Measurements from ENCODE around the gene SMIM9. TPM values are rescaled to one million over a fixed set of nuclear protein-coding genes. Genes with fewer than 3 reads are reported as not detected.

The SMIM9 gene
- total and polyA plus RNA-seq, 9 donors, result not detected

DNA sequence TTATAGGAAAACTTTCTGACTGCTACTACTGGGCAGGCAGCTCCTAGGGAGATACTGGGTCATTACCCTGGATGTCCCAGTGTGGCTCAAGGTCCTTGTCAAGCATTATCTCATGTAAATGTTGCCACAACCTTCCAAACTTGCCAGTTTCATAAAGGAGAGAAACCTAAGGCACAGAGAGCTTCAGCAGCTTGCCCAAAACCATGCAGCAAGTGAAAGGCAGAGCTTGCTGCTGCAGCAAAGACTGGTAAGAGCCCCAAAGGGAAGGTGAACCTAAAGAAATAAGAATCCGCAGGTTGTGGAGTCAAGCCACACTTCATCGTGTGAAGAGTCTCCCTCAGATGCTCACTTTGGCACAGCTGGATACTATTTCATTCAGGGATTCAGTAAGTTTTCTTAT lies 31.5 kb downstream of the SMIM9 start:
- WGBS (ENCODE audit: insufficient coverage), result 67% methylated on average over 2 of the region's 2 CpGs
- Histone ChIP-seq H3K4me3 (ENCODE audit: low read length) (no peak overlapping the region), H3K27ac (ENCODE audit: low read length) (no peak overlapping the region)

DNA sequence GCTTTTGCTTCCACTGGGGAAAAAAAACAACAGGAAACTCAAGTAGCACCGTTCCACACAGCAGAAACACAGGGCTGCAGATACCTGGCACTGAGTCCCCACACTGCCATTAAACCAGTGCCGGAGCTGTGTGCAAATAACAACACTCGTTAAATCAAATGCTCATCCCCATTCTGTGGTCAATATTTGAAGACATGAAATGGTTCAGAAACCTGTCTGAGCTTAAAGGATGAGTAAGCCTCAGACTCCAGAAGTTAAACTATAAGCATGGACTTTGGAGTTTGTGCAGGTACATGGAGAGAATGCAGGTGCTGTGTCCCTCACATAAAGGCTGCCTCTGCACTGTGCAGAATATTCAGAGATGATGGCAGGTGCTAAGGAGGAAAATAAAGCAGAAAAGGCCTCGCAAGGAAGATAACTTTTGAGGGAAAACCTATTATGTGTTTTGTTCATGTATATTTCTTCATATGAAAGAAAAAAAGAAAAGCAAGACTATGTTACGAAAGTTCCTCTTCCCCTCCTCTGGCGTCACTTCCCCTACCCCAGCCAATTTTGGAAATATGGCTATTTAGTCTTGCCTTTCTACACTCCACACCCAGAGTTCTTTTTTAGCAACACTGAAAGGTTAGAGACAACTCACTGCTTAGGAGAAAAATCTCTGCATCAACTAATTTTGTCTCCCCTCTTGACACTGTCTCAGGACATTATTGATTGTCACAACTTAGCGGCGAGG lies 33.8 kb downstream of the SMIM9 start:
- WGBS (ENCODE audit: insufficient coverage), result 72% methylated on average over 3 of the region's 8 CpGs
- Histone ChIP-seq H3K4me1 (ENCODE audit: control insufficient read depth, insufficient read depth, low read length) (peaks cover 10% of the 10 kb centered on the region), H3K9me3 (replicated peaks; ENCODE audit: control insufficient read depth, low read depth, low read length) (no peaks in the 10 kb centered on the region), H3K27ac (ENCODE audit: low read length) (no peak overlapping the region), H3K27me3 (ENCODE audit: control insufficient read depth, insufficient read depth, low read length) (no peaks in the 10 kb centered on the region), H3K36me3 (ENCODE audit: control insufficient read depth, insufficient read depth, low read length) (no peaks in the 10 kb centered on the region), H3K4me3 (ENCODE audit: low read length) (no peak overlapping the region)
- peak; percentile 22 for DNase-seq

More for the DNA sequence above, 31.5 kb downstream of the SMIM9 start:
- peaks cover 5% of the 10 kb centered on the region for H3K9me3 ChIP-seq (replicated peaks; ENCODE audit: control insufficient read depth, low read depth, low read length)
- H3K4me1 ChIP-seq (ENCODE audit: control insufficient read depth, insufficient read depth, low read length), result peaks cover 15% of the 10 kb centered on the region
- no peaks in the 10 kb centered on the region for H3K36me3 ChIP-seq (ENCODE audit: control insufficient read depth, insufficient read depth, low read length)
- H3K27me3 ChIP-seq (ENCODE audit: control insufficient read depth, insufficient read depth, low read length), result no peaks in the 10 kb centered on the region
- no peak for DNase-seq

DNA sequence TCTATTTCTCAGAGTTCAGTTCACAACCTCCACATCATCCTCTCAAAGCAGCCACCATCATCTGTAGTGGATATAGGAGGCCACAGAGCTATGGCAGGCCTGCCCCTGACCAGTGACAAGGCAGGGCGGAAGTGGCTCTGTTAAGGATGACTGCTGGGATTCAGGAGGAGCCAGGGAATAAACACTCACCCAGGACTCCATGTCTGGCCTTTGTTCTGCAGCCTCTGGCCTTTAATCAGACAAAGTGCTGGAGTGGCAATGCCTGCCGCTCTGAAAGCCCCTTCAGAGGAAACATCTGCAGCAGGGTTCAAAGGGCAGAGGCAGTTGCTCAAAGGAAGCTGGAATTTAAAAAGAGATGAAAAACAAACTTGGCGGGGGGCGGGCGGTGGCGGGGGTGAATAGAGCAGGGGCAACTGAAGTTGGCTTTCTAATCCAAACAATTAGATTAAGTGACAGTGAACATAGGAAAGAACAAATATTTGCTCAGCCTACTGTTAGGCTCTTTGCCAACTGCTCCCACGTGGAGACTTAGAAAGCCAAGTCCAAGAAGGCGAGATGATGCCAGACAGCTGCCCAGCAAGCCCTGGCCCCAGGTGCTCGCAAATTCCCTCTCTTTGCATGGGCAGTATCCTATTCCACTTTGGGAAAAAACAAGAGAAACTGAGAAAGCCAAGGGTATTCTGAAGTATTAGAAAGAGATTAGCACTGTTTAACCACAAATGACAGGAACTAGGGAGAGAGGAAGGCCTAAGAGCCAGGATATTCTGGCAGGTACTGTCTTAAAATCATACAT lies 34.7 kb downstream of the SMIM9 start:
- H3K27ac ChIP-seq (ENCODE audit: low read length), result peak overlapping the region; percentile 62
- DNase-seq, result no peak
- 52% methylated on average over 9 of the region's 9 CpGs for WGBS (ENCODE audit: insufficient coverage)
- no peak overlapping the region for H3K4me3 ChIP-seq (ENCODE audit: low read length)
- H3K36me3 ChIP-seq (ENCODE audit: control insufficient read depth, insufficient read depth, low read length), result no peaks in the 10 kb centered on the region
- peaks cover 10% of the 10 kb centered on the region for H3K4me1 ChIP-seq (ENCODE audit: control insufficient read depth, insufficient read depth, low read length)
- no peaks in the 10 kb centered on the region for H3K27me3 ChIP-seq (ENCODE audit: control insufficient read depth, insufficient read depth, low read length)
- H3K9me3 ChIP-seq (replicated peaks; ENCODE audit: control insufficient read depth, low read depth, low read length), result no peaks in the 10 kb centered on the region

DNA sequence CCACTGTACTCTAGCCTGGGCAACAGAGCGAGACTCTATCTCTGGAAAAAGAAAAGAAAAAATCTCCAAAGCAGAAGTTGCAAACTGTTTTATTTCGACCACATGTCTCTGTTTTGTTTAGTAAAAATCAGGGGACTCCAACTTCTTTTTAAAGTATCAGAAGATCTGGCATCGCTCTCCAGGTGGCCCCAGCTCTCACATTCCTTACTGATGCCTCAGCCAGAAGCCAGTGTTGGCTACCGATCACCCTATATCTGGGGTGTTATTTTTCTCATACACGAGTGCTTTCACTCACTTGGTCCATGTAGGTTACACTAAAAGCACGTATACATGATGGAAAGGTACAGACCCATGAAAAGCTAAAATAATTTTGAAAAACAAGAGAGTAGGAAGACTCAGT lies 37.5 kb downstream of the SMIM9 start:
- H3K27ac ChIP-seq (ENCODE audit: low read length), result no peak overlapping the region

DNA sequence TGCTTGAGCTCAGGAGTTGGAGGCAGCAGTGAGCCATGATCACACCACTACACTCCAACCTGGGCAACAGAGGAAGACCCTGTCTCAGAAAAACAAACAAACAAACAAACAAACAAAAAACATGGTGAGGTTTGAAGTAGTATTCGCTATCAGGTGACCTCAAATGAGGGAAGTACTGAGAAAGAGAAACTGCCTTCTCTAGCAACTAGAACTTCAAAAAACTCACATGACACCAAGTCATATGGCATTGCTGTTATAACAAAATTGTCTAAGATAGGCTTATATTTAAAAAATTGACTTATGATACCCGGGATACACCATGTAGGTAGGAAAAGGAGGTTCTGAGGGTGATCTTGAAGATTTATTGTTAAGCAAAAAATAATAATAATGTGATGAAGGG lies 39.4 kb downstream of the SMIM9 start:
- no CpG with 5 or more reads among the region's 2 CpGs for WGBS (ENCODE audit: insufficient coverage)
- Histone ChIP-seq H3K36me3 (ENCODE audit: control insufficient read depth, insufficient read depth, low read length) (no peaks in the 10 kb centered on the region), H3K27ac (ENCODE audit: low read length) (no peak overlapping the region), H3K9me3 (replicated peaks; ENCODE audit: control insufficient read depth, low read depth, low read length) (no peaks in the 10 kb centered on the region), H3K4me1 (ENCODE audit: control insufficient read depth, insufficient read depth, low read length) (peaks cover 6% of the 10 kb centered on the region), H3K4me3 (ENCODE audit: low read length) (no peak overlapping the region), H3K27me3 (ENCODE audit: control insufficient read depth, insufficient read depth, low read length) (no peaks in the 10 kb centered on the region)
- DNase-seq, result peak; percentile 36

More for the DNA sequence above, 37.5 kb downstream of the SMIM9 start:
- no CpG with 5 or more reads among the region's 6 CpGs for WGBS (ENCODE audit: insufficient coverage)
- no peak for DNase-seq
- H3K27me3 ChIP-seq (ENCODE audit: control insufficient read depth, insufficient read depth, low read length), result no peaks in the 10 kb centered on the region
- H3K4me1 ChIP-seq (ENCODE audit: control insufficient read depth, insufficient read depth, low read length), result peaks cover 6% of the 10 kb centered on the region
- no peaks in the 10 kb centered on the region for H3K9me3 ChIP-seq (replicated peaks; ENCODE audit: control insufficient read depth, low read depth, low read length)
- H3K4me3 ChIP-seq (ENCODE audit: low read length), result no peak overlapping the region
- H3K36me3 ChIP-seq (ENCODE audit: control insufficient read depth, insufficient read depth, low read length), result no peaks in the 10 kb centered on the region

DNA sequence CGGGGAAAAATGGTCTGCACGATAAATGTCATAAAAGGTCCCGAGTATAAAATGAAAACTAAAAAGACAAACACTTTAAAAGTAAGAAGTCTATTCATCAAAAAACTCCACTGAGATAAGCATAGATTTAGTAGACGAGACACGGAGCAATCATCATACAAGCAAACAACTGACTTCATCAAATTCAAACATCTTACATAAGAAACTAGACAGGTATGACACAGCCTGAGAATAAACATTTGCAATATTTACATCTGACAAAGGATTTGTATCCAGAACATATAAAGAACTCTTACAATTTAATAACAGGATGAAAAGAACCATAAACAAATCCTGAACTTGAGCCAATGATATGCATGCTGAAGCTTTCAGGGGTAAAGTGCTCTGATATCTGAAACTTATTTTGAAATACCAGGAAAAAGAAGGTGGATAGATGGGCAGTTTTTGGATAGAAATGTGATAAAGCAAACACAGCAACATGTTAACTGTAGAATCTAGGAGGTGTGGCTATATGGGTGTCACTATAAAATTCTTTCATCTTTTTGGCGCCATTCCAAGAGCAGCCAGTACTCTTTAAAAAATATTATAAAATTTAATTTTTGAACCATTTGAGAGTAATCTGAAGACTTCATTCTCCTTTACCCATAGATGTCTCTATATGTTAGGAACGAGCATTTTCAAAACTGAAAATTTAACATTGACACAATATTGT lies 41.2 kb downstream of the SMIM9 start:
- no peak overlapping the region for H3K4me3 ChIP-seq (ENCODE audit: low read length)
- H3K36me3 ChIP-seq (ENCODE audit: control insufficient read depth, insufficient read depth, low read length), result no peaks in the 10 kb centered on the region
- no peaks in the 10 kb centered on the region for H3K9me3 ChIP-seq (replicated peaks; ENCODE audit: control insufficient read depth, low read depth, low read length)
- no peak overlapping the region for H3K27ac ChIP-seq (ENCODE audit: low read length)
- no peak for DNase-seq
- 67% methylated on average over 1 of the region's 7 CpGs for WGBS (ENCODE audit: insufficient coverage)
- no peaks in the 10 kb centered on the region for H3K27me3 ChIP-seq (ENCODE audit: control insufficient read depth, insufficient read depth, low read length)
- no peaks in the 10 kb centered on the region for H3K4me1 ChIP-seq (ENCODE audit: control insufficient read depth, insufficient read depth, low read length)

DNA sequence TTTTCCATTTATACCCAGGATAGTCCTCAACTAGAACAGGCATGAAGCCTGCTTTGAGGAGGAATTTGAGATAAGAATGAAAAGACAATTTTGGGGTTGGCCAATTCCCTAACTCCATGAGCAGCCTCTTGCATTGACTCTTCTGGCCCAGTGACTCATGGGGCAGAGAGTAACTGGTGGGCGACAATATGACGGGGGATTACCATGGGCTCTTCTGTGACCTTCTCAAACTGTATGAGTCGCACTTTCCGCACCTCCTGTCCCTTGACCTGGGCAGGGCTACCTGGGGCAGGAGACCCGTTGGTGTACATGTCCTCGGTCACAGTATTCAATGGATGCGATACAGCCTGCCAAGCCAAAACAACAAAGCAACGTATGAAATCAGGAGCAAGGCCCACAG lies 42.5 kb downstream of the SMIM9 start:
- H3K27ac ChIP-seq (ENCODE audit: low read length), result no peak overlapping the region
- H3K4me3 ChIP-seq (ENCODE audit: low read length), result no peak overlapping the region
- no peaks in the 10 kb centered on the region for H3K36me3 ChIP-seq (ENCODE audit: control insufficient read depth, insufficient read depth, low read length)
- no peaks in the 10 kb centered on the region for H3K4me1 ChIP-seq (ENCODE audit: control insufficient read depth, insufficient read depth, low read length)
- no peaks in the 10 kb centered on the region for H3K9me3 ChIP-seq (replicated peaks; ENCODE audit: control insufficient read depth, low read depth, low read length)
- no peaks in the 10 kb centered on the region for H3K27me3 ChIP-seq (ENCODE audit: control insufficient read depth, insufficient read depth, low read length)
- WGBS (ENCODE audit: insufficient coverage), result 94% methylated on average over 5 of the region's 8 CpGs
- no peak for DNase-seq

DNA sequence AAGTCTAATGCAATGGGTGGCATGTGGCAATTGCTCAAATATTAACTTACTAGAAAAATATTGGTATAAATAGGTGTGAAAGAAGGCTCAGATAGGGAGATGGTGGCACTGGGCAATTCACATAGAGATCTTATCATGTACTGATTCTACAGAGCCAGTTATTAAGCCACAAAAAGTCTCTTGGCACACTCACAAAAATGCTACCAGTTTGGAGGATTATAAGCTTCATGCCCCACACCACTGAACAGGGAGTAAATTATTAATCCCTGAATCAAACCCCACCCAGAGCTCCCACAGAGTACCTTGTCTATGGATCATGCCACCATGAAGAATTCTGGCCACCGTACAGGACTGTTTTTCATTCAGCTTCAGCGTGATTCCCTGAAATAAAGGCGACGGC lies 43.0 kb downstream of the SMIM9 start:
- Histone ChIP-seq H3K27me3 (ENCODE audit: control insufficient read depth, insufficient read depth, low read length) (no peaks in the 10 kb centered on the region), H3K36me3 (ENCODE audit: control insufficient read depth, insufficient read depth, low read length) (no peaks in the 10 kb centered on the region), H3K27ac (ENCODE audit: low read length) (no peak overlapping the region), H3K9me3 (replicated peaks; ENCODE audit: control insufficient read depth, low read depth, low read length) (no peaks in the 10 kb centered on the region), H3K4me3 (ENCODE audit: low read length) (no peak overlapping the region), H3K4me1 (ENCODE audit: control insufficient read depth, insufficient read depth, low read length) (no peaks in the 10 kb centered on the region)
- no peak for DNase-seq
- 67% methylated on average over 1 of the region's 4 CpGs for WGBS (ENCODE audit: insufficient coverage)

DNA sequence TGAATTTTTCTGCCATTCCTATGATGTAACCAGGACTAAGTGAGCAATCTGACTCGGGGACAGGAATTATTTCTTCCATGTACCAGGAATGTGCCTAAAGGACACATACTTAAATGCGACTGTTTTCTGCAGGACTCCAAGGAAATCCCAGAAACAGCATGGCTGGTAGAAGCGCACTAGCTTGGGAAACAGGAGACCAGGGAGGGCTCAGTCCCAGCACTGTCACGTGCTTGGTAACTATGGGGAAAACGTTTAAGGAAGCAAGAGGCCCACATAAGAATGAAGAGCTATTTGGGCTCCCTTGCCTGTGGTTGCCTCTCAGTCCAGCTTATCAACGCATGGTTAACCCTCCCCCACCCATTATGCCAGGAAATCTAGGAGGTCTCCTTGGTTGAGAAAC lies 48.7 kb downstream of the SMIM9 start:
- DNase-seq, result no peak
- H3K36me3 ChIP-seq (ENCODE audit: control insufficient read depth, insufficient read depth, low read length), result no peaks in the 10 kb centered on the region
- no peaks in the 10 kb centered on the region for H3K4me1 ChIP-seq (ENCODE audit: control insufficient read depth, insufficient read depth, low read length)
- no peak overlapping the region for H3K27ac ChIP-seq (ENCODE audit: low read length)
- H3K4me3 ChIP-seq (ENCODE audit: low read length), result no peak overlapping the region
- H3K9me3 ChIP-seq (replicated peaks; ENCODE audit: control insufficient read depth, low read depth, low read length), result no peaks in the 10 kb centered on the region
- 72% methylated on average over 5 of the region's 6 CpGs for WGBS (ENCODE audit: insufficient coverage)
- no peaks in the 10 kb centered on the region for H3K27me3 ChIP-seq (ENCODE audit: control insufficient read depth, insufficient read depth, low read length)

Data from muscle of leg (tissue), 11 donors.